Measurements from ENCODE around the gene PCDH12.

PCDH12 gene

GRCh38 chr5:141940695-141941271, 17.2 kb downstream of the PCDH12 start:
- Histone ChIP-seq H3K36me3 (ENCODE audit: control insufficient read depth, low read length) (peaks cover 18% of the 10 kb centered on the region), H3K79me2 (ENCODE audit: control insufficient read depth, low read length) (no peaks in the 10 kb centered on the region), H3K9me2 (replicated peaks; ENCODE audit: control insufficient read depth, low read length) (no peaks in the 10 kb centered on the region), H3K27ac (ENCODE audit: low read depth, low read length) (no peak overlapping the region), H3F3A (ENCODE audit: control insufficient read depth, insufficient read depth) (no peaks in the 10 kb centered on the region), H3K4me3 (ENCODE audit: low read length) (no peak overlapping the region), H3K9me3 (ENCODE audit: control insufficient read depth, insufficient read depth, low read length) (no peaks in the 10 kb centered on the region), H3K27me3 (ENCODE audit: control insufficient read depth, low read length) (peaks cover 5% of the 10 kb centered on the region; the same call in 1 of the 2 replicates), H4K20me1 (ENCODE audit: control insufficient read depth, insufficient read depth, low read depth, low read length) (no peaks in the 10 kb centered on the region), H3K4me2 (ENCODE audit: low read length) (no peak overlapping the region), H3K4me1 (ENCODE audit: control insufficient read depth, low read length) (no peaks in the 10 kb centered on the region)
- no peak for TF ChIP-seq EZH2phosphoT487 (IDR thresholded peaks at IDR 0.05; ENCODE audit: borderline replicate concordance, low read length)
- TF ChIP-seq CTCF (IDR thresholded peaks at IDR 0.05; ENCODE audit: low read depth, low read length, poor library complexity, severe bottlenecking), result no peak

- H3K9me2 ChIP-seq (replicated peaks; ENCODE audit: control insufficient read depth, low read length), result no peaks in the 10 kb centered on the region
- H3K36me3 ChIP-seq (ENCODE audit: control insufficient read depth, low read length), result peaks cover 55% of the 10 kb centered on the region
- no peaks in the 10 kb centered on the region for H3K27me3 ChIP-seq (ENCODE audit: control insufficient read depth, low read length)
- no peaks in the 10 kb centered on the region for H4K20me1 ChIP-seq (ENCODE audit: control insufficient read depth, insufficient read depth, low read depth, low read length)
- no peaks in the 10 kb centered on the region for H3K9me3 ChIP-seq (ENCODE audit: control insufficient read depth, insufficient read depth, low read length)
- H3K4me3 ChIP-seq (ENCODE audit: low read length), result no peak overlapping the region
- no peaks in the 10 kb centered on the region for H3F3A ChIP-seq (ENCODE audit: control insufficient read depth, insufficient read depth)
- H3K4me1 ChIP-seq (ENCODE audit: control insufficient read depth, low read length), result no peaks in the 10 kb centered on the region
- no peaks in the 10 kb centered on the region for H3K79me2 ChIP-seq (ENCODE audit: control insufficient read depth, low read length)
- TF ChIP-seq CTCF (IDR thresholded peaks at IDR 0.05; ENCODE audit: low read depth, low read length, poor library complexity, severe bottlenecking) (no peak), EZH2phosphoT487 (IDR thresholded peaks at IDR 0.05; ENCODE audit: borderline replicate concordance, low read length) (no peak)
- no peak overlapping the region for H3K4me2 ChIP-seq (ENCODE audit: low read length)
- no peak overlapping the region for H3K27ac ChIP-seq (ENCODE audit: low read depth, low read length)
Measured at GRCh38 chr5:141935538-141935937, 22.5 kb downstream of the PCDH12 start.

GRCh38 chr5:141934099-141934844, 23.7 kb downstream of the PCDH12 start:
- TF ChIP-seq EZH2phosphoT487 (IDR thresholded peaks at IDR 0.05; ENCODE audit: borderline replicate concordance, low read length) (no peak), CTCF (IDR thresholded peaks at IDR 0.05; ENCODE audit: low read depth, low read length, poor library complexity, severe bottlenecking) (no peak)
- Histone ChIP-seq H3K4me2 (ENCODE audit: low read length) (no peak overlapping the region), H3K9me2 (replicated peaks; ENCODE audit: control insufficient read depth, low read length) (no peaks in the 10 kb centered on the region), H3K36me3 (ENCODE audit: control insufficient read depth, low read length) (peaks cover 67% of the 10 kb centered on the region), H3F3A (ENCODE audit: control insufficient read depth, insufficient read depth) (no peaks in the 10 kb centered on the region), H3K79me2 (ENCODE audit: control insufficient read depth, low read length) (no peaks in the 10 kb centered on the region), H4K20me1 (ENCODE audit: control insufficient read depth, insufficient read depth, low read depth, low read length) (no peaks in the 10 kb centered on the region), H3K27ac (ENCODE audit: low read depth, low read length) (no peak overlapping the region), H3K27me3 (ENCODE audit: control insufficient read depth, low read length) (no peaks in the 10 kb centered on the region), H3K4me1 (ENCODE audit: control insufficient read depth, low read length) (no peaks in the 10 kb centered on the region), H3K4me3 (ENCODE audit: low read length) (no peak overlapping the region), H3K9me3 (ENCODE audit: control insufficient read depth, insufficient read depth, low read length) (no peaks in the 10 kb centered on the region)
